HL-60 (cell line): Measurements from ENCODE around the gene HMGN2.

Experiments used
- POLR2AphosphoS5 ChIP-seq: IDR thresholded peaks from 2 replicates; pipeline ENCODE4 v1.6.1; 2012; ENCODE audit warnings: low read depth
- SPI1 ChIP-seq: IDR thresholded peaks from 2 replicates; pipeline ENCODE4 v1.6.1; 2012; ENCODE audit warnings: low read depth, mild to moderate bottlenecking, borderline replicate concordance
- TF ChIP-seq, protein P1 (sequence below): IDR thresholded peaks from one replicate; pipeline ENCODE4 v1.5.1; 2011; ENCODE audit warnings: low read length, control low read depth, inconsistent platforms; ENCODE audit not compliant: insufficient read depth
- TF ChIP-seq, protein P2 (sequence below): IDR thresholded peaks from 2 replicates; pipeline ENCODE4 v1.6.1; 2012; ENCODE audit warnings: low read depth; ENCODE audit not compliant: insufficient replicate concordance

- TF ChIP-seq, protein P1, sequence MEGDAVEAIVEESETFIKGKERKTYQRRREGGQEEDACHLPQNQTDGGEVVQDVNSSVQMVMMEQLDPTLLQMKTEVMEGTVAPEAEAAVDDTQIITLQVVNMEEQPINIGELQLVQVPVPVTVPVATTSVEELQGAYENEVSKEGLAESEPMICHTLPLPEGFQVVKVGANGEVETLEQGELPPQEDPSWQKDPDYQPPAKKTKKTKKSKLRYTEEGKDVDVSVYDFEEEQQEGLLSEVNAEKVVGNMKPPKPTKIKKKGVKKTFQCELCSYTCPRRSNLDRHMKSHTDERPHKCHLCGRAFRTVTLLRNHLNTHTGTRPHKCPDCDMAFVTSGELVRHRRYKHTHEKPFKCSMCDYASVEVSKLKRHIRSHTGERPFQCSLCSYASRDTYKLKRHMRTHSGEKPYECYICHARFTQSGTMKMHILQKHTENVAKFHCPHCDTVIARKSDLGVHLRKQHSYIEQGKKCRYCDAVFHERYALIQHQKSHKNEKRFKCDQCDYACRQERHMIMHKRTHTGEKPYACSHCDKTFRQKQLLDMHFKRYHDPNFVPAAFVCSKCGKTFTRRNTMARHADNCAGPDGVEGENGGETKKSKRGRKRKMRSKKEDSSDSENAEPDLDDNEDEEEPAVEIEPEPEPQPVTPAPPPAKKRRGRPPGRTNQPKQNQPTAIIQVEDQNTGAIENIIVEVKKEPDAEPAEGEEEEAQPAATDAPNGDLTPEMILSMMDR, result no peak
- TF ChIP-seq, protein P2, sequence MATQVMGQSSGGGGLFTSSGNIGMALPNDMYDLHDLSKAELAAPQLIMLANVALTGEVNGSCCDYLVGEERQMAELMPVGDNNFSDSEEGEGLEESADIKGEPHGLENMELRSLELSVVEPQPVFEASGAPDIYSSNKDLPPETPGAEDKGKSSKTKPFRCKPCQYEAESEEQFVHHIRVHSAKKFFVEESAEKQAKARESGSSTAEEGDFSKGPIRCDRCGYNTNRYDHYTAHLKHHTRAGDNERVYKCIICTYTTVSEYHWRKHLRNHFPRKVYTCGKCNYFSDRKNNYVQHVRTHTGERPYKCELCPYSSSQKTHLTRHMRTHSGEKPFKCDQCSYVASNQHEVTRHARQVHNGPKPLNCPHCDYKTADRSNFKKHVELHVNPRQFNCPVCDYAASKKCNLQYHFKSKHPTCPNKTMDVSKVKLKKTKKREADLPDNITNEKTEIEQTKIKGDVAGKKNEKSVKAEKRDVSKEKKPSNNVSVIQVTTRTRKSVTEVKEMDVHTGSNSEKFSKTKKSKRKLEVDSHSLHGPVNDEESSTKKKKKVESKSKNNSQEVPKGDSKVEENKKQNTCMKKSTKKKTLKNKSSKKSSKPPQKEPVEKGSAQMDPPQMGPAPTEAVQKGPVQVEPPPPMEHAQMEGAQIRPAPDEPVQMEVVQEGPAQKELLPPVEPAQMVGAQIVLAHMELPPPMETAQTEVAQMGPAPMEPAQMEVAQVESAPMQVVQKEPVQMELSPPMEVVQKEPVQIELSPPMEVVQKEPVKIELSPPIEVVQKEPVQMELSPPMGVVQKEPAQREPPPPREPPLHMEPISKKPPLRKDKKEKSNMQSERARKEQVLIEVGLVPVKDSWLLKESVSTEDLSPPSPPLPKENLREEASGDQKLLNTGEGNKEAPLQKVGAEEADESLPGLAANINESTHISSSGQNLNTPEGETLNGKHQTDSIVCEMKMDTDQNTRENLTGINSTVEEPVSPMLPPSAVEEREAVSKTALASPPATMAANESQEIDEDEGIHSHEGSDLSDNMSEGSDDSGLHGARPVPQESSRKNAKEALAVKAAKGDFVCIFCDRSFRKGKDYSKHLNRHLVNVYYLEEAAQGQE, result no peak
- no peak for TF ChIP-seq POLR2AphosphoS5
- no peak for TF ChIP-seq SPI1
Measured at GRCh38 chr1:26522073-26522472, 49.8 kb downstream of the HMGN2 start.
